GM21786 (cell line): ENCODE data around the gene CASK.
"Not testable (repeated sequence)": the region's sequence is repeated elsewhere in the genome, so short reads cannot be mapped to it uniquely, and the experiment has no call there.

Experiments used
- ATAC-seq: cut with Tn5 transposase; IDR thresholded peaks from one replicate; pipeline ENCODE4 v1.9.1; 2021; ENCODE audit not compliant: unreplicated experiment

The CASK gene

GRCh38 chrX:41739871-41740270, 183.5 kb downstream of the CASK start:
- no peak for ATAC-seq

- ATAC-seq = no peak
Measured at GRCh38 chrX:41737065-41737464, 186.3 kb downstream of the CASK start.

- ATAC-seq = no peak
Measured at GRCh38 chrX:41734530-41734929, 188.8 kb downstream of the CASK start.

- ATAC-seq = peak; percentile 96
Measured at GRCh38 chrX:41733939-41734338, 189.4 kb downstream of the CASK start.

- ATAC-seq = no peak
Measured at GRCh38 chrX:41732260-41732659, 191.1 kb downstream of the CASK start.

- ATAC-seq = no peak
Measured at GRCh38 chrX:41730081-41730480, 193.3 kb downstream of the CASK start.

GRCh38 chrX:41728125-41728524, 195.2 kb downstream of the CASK start:
- ATAC-seq = no peak

- ATAC-seq = no peak
Measured at GRCh38 chrX:41723826-41724225, 199.5 kb downstream of the CASK start, which contains the start of gene GPR82. TSS of gene GPR82 (plus strand) at chrX:41724181. CDS start at chrX:41727027, 2,846 bp downstream.

GRCh38 chrX:41722816-41723618, 200.3 kb downstream of the CASK start:
- no peak for ATAC-seq

- no peak for ATAC-seq
Measured at GRCh38 chrX:41722214-41722613, 201.1 kb downstream of the CASK start.

- no peak for ATAC-seq
Measured at GRCh38 chrX:41721590-41721989, 201.8 kb downstream of the CASK start.

- peak; percentile 79 for ATAC-seq
Measured at GRCh38 chrX:41720125-41720779, 203.1 kb downstream of the CASK start.

GRCh38 chrX:41719610-41720009, 203.7 kb downstream of the CASK start:
- ATAC-seq = not testable (repeated sequence)

- ATAC-seq = no peak
Measured at GRCh38 chrX:41718481-41719235, 204.7 kb downstream of the CASK start.

- no peak for ATAC-seq
Measured at GRCh38 chrX:41716767-41717473, 206.4 kb downstream of the CASK start.

- no peak for ATAC-seq
Measured at GRCh38 chrX:41716222-41716621, 207.1 kb downstream of the CASK start.

- no peak for ATAC-seq
Measured at GRCh38 chrX:41711021-41711667, 212.2 kb downstream of the CASK start.

GRCh38 chrX:41708486-41708885, 214.9 kb downstream of the CASK start:
- no peak for ATAC-seq

GRCh38 chrX:41707218-41707617, 216.1 kb downstream of the CASK start:
- no peak for ATAC-seq

GRCh38 chrX:41705680-41706374, 217.5 kb downstream of the CASK start:
- ATAC-seq = peak; percentile 78
